IPS-18c (cell line): ENCODE measurements around the gene PPM1H.

Experiments
- H3K4me3 ChIP-seq: 2 replicates; pipeline ENCODE4 v1.7.0; 2013; ENCODE audit warnings: low read depth, mild to moderate bottlenecking, low read length, moderate library complexity; ENCODE audit not compliant: insufficient read depth
- H3K9me3 ChIP-seq: one replicate; pipeline ENCODE4 v1.6.1; 2013; ENCODE audit warnings: mild to moderate bottlenecking, low read length, moderate library complexity; ENCODE audit not compliant: control insufficient read depth, insufficient read depth

The PPM1H gene

DNA sequence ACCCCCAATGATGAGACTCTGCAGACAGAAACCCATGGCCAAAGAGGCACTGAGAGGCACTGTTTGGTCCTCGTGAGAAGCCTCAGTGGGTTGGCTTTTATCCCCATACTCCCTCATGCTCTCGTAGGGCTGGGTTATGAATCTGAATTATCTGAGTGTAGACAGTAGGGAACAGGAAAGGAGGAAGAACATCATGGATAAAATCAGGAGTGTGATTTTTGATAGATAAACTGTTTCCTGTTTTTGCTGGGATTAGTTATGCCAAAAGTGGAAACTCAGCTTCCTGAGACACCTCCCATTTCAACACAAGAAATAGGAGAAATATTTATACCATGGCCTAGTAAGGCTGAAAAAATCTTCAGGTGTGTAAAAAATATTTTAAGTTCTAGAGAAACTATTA, 177.9 kb downstream of the PPM1H start:
- no peak overlapping the region for H3K4me3 ChIP-seq

DNA sequence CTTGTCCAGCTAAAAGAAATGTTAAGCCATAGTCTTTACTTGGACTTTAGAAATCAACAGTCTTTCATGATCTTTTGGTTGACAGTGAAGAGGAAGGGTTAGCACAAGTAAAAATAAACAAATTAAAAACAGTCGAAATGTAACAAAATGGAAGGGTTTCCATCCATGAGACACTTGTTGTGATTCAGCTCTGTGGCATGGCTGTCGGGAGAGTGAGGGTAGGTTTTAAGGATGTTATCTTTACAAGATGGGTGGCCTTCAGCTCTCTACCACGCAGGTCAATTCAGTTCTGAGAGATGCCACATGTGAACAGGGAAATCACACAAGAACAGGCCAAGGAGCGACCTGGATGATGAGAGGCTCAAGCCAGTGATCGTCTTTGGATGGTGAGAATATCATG, 180.2 kb downstream of the PPM1H start:
- Histone ChIP-seq H3K4me3 (no peak overlapping the region), H3K9me3 (peaks cover 4% of the 10 kb centered on the region)

More for the DNA sequence above, 177.9 kb downstream of the PPM1H start:
- peaks cover 5% of the 10 kb centered on the region for H3K9me3 ChIP-seq

DNA sequence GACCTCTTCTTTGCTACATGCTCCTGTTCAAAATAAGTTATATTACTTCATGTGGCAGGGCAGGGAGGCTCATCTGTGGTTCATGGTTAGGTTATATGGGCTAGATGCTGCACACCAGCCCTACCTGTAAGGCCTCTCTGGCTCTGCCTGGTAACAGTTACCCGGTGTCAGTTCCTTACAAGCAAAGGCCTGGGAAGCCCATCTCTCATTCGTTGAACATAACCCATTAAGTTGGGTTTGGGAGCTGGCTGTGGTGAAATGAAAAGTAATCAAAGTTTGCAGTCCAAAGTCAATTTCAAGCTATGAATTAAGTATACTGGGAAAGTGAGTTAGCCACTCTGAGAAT, 183.2 kb downstream of the PPM1H start:
- H3K4me3 ChIP-seq = no peak overlapping the region
- H3K9me3 ChIP-seq = peaks cover 2% of the 10 kb centered on the region

DNA sequence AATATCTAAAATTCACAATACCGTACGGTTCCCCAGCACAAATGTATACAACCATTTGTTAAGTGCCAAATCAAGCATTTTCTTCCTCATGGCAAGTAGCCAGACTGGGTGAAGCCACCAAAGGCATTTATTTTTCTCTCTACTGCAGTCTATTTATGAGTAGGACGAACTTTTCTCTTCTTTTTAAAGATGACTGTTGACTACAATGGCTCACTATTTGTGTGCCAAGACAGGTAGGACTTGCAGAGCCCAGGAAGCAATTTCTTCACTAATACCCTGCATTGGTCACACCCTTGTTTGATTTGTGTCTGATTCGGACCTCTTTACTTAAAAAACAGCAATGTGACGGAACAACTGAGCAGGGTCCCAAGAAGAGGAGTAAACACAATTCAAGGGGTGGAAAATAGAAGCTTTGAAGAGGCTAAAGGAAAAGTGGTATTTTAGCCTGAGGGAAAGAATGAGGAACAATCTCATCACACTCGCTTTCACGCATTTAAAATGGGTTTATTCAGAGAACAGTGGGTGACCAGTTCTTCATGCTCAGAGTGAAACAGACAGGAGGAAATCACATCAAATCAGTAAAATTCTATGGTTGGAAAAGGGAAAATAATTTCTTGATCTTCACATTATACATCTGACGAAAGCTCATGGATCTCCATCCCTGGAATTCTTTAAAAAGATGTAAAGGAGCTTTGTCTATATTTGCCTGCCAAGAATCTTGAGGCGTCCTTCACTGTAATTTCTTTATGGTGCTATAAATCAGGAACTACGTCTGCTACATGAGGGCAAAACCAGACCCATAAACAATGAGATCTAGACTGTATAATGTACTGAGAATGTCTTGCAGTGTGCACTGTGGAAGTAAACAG, 183.8 kb downstream of the PPM1H start:
- peaks cover 4% of the 10 kb centered on the region for H3K9me3 ChIP-seq
- no peak overlapping the region for H3K4me3 ChIP-seq

DNA sequence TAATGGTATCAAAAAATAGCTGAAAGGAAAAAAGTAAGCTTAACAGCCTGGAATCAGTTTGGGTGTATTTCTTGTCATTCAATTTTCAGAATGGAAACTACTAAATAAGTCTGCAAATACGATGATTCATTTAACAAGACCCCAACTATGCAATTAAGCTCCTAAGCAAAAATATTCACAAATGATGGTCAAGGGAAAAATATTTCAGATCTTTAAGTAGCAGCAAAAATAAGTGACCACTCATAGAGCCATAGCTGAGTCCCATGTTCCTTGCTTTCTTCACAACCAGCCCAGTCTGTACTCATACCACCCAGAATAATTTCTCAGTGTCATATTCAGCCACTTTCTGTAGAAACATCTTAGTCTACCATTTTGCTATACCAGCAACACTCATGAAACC, 185.4 kb downstream of the PPM1H start:
- Histone ChIP-seq H3K4me3 (no peak overlapping the region), H3K9me3 (peaks cover 2% of the 10 kb centered on the region)

DNA sequence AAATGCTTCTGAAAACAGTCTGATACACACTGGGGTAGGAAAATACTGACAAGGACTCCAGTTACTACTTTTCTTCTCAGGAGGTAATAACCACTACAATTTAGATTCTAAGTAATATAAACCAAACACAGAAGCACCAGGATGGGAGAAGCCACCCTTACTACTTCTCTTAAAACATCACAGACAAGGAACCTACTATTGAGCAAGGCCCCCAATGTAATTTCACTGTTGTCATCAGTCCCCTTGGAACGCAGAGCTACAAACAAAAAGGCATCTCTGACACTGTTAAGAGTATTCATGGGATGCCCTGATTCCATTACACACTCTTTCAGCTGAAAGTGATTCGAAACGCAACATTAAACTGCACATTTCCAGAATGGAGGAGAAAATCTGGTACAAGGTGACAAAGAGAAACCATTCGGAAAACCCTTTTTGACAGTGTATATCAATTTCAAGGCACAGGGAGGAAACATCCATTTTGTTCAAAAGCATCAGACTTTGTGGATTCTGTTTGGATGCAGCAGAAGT, 185.9 kb downstream of the PPM1H start:
- Histone ChIP-seq H3K9me3 (peaks cover 2% of the 10 kb centered on the region), H3K4me3 (no peak overlapping the region)

DNA sequence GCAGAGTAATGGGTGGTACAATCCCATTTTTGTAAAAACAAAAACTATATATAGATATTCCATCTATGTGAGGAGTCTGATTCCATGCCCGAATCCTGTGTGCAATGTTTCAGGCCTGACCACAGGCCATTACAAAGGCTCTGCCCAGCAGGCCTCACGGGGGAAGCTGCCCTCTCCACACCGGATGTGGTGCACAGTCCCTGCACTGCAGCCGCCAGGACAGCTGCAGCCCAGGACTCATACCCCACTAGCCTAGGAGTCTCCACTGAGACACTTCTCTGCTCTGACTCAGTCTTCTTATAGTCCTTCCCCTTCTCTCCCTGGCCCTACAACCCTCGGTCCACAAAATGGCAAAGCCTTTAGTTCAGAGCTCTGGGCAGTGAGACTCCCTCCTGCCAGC, 190.4 kb downstream of the PPM1H start:
- Histone ChIP-seq H3K9me3 (peaks cover 2% of the 10 kb centered on the region), H3K4me3 (no peak overlapping the region)

DNA sequence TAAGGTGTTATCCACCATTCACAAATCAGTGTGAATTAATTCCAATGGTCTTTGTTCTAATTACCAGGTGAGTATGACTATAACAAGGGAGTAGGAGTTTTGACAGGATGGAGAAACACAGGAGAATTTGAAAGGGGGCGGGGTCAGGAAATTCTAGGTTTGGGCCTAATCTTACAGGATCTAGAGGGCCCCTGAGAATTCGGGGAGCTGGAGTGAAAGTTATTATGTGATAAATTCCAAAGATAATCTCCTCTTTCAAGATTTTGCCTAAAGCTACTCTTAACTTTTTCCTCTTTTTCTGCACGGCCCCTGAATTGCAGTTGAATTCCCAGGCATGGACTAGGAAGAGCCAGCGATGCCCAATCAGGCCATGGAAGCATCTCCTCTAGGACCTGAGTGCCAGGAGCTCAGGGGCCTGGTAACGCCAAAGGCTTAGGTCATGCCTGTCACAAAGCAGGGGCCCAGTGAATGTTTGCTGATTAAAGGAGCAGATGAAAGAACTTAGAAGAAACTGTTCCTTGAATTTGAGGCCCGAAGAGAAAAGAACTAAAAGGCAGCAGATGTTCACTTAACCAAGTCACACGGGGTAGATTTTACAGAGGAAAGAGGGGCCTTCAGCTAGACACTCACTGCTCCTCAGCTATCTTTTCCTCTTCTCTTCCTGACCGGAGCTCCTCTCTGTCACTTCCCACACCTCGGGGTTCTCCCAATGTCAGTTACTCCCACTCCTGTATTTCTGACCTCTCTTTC, 195.5 kb downstream of the PPM1H start:
- Histone ChIP-seq H3K4me3 (no peak overlapping the region), H3K9me3 (no peaks in the 10 kb centered on the region)

DNA sequence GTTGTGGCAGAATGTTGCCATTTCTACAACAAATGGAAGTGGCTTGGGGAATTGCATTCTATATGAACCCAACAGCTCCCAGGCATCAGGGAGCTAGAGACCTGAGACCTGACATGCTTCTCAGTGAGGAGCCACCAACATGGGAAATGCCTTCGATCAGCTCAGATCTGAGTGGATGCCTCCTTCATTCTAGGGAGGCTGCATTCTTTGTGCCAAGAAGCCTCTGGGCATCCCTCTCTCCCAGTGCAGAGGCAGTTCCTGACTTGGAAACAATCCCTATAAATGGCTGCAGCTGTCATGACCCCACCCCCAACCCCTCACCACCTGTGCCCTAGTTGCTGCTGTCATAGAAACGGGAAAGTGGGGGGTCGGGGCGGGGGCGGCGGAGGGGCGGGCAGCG, 196.3 kb downstream of the PPM1H start:
- H3K4me3 ChIP-seq = no peak overlapping the region

DNA sequence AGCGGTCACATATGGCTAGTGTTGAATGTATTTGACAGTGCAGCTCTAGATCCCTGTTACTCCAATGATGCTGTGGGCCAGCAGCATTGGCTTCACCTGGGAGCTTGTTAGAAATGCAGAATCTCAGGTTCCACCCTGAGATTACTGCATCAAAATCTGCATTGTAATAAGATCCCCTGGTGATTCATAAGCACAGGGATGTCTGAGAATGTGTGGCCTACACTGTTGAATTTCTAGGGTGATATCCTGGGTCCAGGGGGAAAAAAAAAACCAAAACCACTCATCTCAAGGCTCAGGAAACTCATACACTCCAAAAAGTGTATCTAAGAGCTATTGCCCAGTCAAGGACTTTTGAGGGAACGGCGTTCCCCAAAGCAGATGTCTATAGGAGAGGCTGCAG, 196.8 kb downstream of the PPM1H start:
- no peak overlapping the region for H3K4me3 ChIP-seq
- H3K9me3 ChIP-seq = no peaks in the 10 kb centered on the region

More for the DNA sequence above, 196.3 kb downstream of the PPM1H start:
- H3K9me3 ChIP-seq = no peaks in the 10 kb centered on the region

DNA sequence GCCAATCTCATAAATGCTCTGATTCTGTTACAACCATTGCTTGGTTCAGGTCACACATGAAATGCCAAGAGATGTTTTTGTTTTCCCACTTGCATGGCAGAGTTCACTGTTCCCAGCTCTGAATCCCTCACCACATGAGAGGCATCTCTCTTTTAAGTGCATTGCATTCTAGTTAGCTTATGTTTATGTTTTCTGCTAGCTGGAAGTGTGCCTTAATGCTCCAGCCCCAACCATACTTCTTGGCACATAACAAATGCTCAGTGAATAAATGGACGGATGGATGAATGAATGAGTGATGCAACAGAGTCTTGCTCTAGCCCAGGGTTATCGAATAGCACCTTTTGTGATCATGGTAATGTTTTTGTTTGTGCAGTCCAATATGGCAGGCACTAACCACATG, 197.3 kb downstream of the PPM1H start:
- H3K9me3 ChIP-seq = no peaks in the 10 kb centered on the region
- H3K4me3 ChIP-seq = no peak overlapping the region

DNA sequence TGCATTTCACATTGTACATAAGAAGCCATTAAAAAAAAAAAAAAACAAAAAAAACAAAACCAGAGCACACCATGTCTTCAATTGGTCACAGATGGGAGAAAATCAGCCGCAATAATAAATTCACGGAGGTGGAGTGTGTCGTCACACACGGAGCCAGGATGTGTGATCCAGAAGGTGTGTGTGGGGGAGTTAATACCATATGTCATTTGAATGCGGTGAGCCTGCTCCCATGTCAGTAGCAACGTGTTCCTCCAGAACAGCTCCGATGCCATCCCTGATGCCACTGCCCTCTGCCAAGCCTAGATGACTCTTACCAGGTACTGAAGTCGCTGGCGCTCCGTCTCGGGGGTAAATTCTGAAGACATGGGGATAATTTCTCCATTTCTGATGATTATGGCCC, 197.8 kb downstream of the PPM1H start:
- H3K4me3 ChIP-seq = no peak overlapping the region
- H3K9me3 ChIP-seq = no peaks in the 10 kb centered on the region

DNA sequence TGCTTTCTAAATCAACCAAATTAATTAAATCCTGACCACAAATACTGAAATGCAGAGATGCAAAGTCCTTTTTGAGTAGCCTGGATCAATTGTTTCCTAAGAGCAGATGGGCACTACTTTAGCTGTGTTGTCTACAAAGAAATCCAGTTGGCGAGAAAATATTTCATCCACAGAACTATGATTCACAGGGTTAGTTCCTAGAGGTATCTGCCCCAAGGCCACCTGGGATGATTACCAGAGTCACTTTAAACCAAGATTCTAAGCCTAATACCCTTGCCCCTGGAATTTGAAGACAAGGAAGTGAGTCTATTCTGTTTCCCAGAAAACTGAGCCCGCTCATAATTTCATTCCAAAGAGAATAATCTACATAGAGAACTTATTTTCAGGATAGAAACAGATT, 198.4 kb downstream of the PPM1H start:
- no peaks in the 10 kb centered on the region for H3K9me3 ChIP-seq
- H3K4me3 ChIP-seq = no peak overlapping the region

DNA sequence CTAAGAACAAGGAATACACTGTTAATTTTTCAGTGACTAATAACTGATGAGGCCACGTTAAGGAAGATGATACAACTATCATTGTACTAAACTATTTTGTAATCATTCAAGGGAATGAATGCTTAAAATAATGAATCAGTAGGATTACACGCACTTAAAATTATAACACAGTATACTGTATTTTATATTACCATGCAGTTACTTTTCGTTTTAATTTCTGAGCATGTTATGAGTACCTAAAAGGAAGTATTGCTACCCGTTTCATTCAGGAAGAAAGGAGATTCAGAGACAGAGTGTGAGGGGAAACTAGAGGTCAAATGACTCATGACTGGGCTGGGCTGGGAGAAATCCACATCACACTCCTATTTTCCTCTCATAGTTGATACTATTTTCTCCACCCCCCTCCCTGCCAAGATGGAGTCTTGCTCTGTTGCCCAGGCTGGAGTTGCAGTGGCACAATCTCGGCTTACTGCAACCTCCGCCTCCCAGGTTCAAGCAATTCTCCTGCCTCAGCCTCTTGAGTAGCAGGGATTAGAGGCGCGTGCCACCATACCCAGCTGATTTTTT, 202.0 kb downstream of the PPM1H start:
- Histone ChIP-seq H3K4me3 (no peak overlapping the region), H3K9me3 (no peaks in the 10 kb centered on the region)

DNA sequence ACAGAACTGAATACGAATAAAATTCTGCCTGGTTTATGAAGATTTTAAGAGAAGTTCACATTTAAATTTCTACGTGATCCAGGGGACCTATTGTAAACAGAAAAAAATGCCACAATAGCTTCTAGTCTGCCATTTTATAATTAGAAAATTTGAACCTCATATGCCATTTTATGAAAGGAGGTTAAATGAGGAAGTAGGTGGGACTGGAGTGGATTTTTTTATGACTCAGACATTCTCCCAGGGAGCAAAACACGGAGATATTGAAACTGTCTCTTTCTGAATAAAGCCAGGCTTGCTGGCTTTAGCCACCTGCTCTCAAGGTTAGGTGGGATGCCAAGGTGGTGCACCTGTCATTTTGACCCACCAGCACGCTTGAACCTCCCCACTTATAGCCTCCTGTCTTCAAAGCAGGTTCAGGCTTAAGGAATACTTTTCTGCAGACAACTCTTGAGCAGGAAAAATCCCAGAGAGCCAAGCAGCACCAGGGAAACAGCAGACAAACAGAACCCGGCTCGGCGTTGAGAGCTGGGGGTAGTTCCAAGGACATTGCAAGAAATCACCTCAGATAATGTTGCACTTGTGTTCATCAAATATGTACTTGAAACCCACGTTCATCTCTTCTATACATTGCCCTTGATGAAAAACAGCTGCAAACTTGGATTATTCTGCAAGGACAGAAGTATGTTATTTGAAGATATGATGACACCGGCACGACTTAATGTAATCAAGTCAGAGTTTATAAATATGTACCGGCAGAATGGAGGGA, 203.7 kb downstream of the PPM1H start:
- no peak overlapping the region for H3K4me3 ChIP-seq
- H3K9me3 ChIP-seq = no peaks in the 10 kb centered on the region

DNA sequence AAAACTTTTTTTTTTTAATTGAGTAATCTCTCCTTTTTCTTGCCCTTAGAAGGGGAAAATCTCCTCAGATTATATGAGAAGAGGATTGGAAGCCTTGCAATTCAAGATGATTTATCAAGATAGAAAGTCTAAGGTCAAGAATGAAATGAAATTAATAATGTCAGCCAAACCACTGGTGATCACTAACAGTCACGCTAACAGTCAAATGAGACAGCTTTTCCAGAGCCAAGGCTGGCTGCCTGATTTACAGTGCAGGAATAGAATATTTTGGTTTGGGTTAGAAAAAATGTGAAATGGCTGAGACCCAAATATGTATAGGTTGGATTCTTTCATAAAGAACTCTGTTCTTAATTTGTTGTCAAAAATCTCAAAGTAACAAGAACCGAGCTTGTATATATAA, 204.3 kb downstream of the PPM1H start:
- H3K4me3 ChIP-seq = no peak overlapping the region

More for the DNA sequence above, 204.3 kb downstream of the PPM1H start:
- no peaks in the 10 kb centered on the region for H3K9me3 ChIP-seq
